Astrocyte (in vitro differentiated cells and primary cell): Measurements from ENCODE around the gene PJA1. TPM values are rescaled to one million over a fixed set of nuclear protein-coding genes. Genes with fewer than 3 reads are reported as not detected.

Experiments used
- DNase-seq: peaks from one replicate; pipeline ENCODE4 v3.0.0-alpha.2; 2010; ENCODE audit warnings: low read depth
- FAIRE-seq: peaks from 2 replicates; lab custom pipeline; 2011; peaks lifted over from hg19 to GRCh38; lab: Jason Lieb, UNC
- H2AFZ ChIP-seq: 2 replicates; pipeline ENCODE4 v1.6.0; 2012; ENCODE audit warnings: low read depth, low read length, inconsistent platforms
- H3K27ac ChIP-seq: 2 replicates; pipeline ENCODE4 v1.5.1; 2011; ENCODE audit warnings: low read depth, low read length, inconsistent platforms
- H3K27me3 ChIP-seq: 2 replicates; pipeline ENCODE4 v1.6.0; 2011; ENCODE audit warnings: low read length, inconsistent platforms; ENCODE audit not compliant: insufficient read depth
- H3K36me3 ChIP-seq: 2 replicates; pipeline ENCODE4 v1.5.1; 2011; ENCODE audit warnings: low read length, inconsistent platforms; ENCODE audit not compliant: insufficient read depth
- H3K4me1 ChIP-seq: 2 replicates; pipeline ENCODE4 v1.5.1; 2011; ENCODE audit warnings: low read length, inconsistent platforms; ENCODE audit not compliant: insufficient read depth
- H3K4me2 ChIP-seq: 2 replicates; pipeline ENCODE4 v1.6.0; 2012; ENCODE audit warnings: low read length, inconsistent platforms
- H3K4me3 ChIP-seq: 2 replicates; pipeline ENCODE4 v1.5.1; 2011; ENCODE audit warnings: low read depth, mild to moderate bottlenecking, low read length, inconsistent platforms; ENCODE audit not compliant: insufficient read depth
- H3K79me2 ChIP-seq: 2 replicates; pipeline ENCODE4 v1.6.0; 2012; ENCODE audit warnings: mild to moderate bottlenecking, low read length, inconsistent platforms; ENCODE audit not compliant: insufficient read depth
- H3K9ac ChIP-seq: 2 replicates; pipeline ENCODE4 v1.6.0; 2012; ENCODE audit warnings: mild to moderate bottlenecking, low read length, inconsistent platforms
- H3K9me3 ChIP-seq: 2 replicates; pipeline ENCODE4 v1.5.1; 2012; ENCODE audit warnings: low read depth, mild to moderate bottlenecking, low read length, inconsistent platforms; ENCODE audit not compliant: insufficient read depth
- H4K20me1 ChIP-seq: 2 replicates; pipeline ENCODE4 v1.6.0; 2012; ENCODE audit warnings: low read length, inconsistent platforms; ENCODE audit not compliant: insufficient read depth
- H3K27ac Mint-ChIP-seq: one replicate; pipeline ENCODE4 v1.8.0; 2021; ENCODE audit warnings: mild to moderate bottlenecking, mixed read lengths; ENCODE audit not compliant: unreplicated experiment
- H3K27me3 Mint-ChIP-seq: one replicate; pipeline ENCODE4 v1.8.0; 2021; ENCODE audit warnings: low read depth, mixed read lengths; ENCODE audit not compliant: unreplicated experiment
- H3K36me3 Mint-ChIP-seq: one replicate; pipeline ENCODE4 v1.8.0; 2021; ENCODE audit warnings: low read depth, mixed read lengths; ENCODE audit not compliant: unreplicated experiment
- H3K4me1 Mint-ChIP-seq: one replicate; pipeline ENCODE4 v1.8.0; 2021; ENCODE audit warnings: low read depth, mixed read lengths; ENCODE audit not compliant: unreplicated experiment
- H3K4me3 Mint-ChIP-seq: one replicate; pipeline ENCODE4 v1.8.0; 2021; ENCODE audit warnings: mild to moderate bottlenecking, moderate library complexity, mixed read lengths; ENCODE audit not compliant: unreplicated experiment
- H3K9me3 Mint-ChIP-seq: one replicate; pipeline ENCODE4 v1.8.0; 2021; ENCODE audit warnings: mild to moderate bottlenecking, mixed read lengths; ENCODE audit not compliant: unreplicated experiment
- EZH2 ChIP-seq: IDR thresholded peaks from 2 replicates; pipeline ENCODE4 v1.6.1; 2012; ENCODE audit warnings: mild to moderate bottlenecking, low read length, inconsistent platforms; ENCODE audit not compliant: insufficient read depth
- total RNA-seq: library from RNA; stranded (reverse); gene quantifications from 2 replicates; pipeline ENCODE4 v1.2.1, GENCODE V29; 2021
- TF ChIP-seq, protein P1 (sequence below): IDR thresholded peaks from 2 replicates; pipeline ENCODE4 v1.5.1; 2011; ENCODE audit warnings: low read depth, mild to moderate bottlenecking, inconsistent platforms, low read length, moderate library complexity; ENCODE audit not compliant: insufficient read depth

PJA1 gene
- total RNA-seq, 1 donor from 2014 or later, result 28.9 TPM

DNA sequence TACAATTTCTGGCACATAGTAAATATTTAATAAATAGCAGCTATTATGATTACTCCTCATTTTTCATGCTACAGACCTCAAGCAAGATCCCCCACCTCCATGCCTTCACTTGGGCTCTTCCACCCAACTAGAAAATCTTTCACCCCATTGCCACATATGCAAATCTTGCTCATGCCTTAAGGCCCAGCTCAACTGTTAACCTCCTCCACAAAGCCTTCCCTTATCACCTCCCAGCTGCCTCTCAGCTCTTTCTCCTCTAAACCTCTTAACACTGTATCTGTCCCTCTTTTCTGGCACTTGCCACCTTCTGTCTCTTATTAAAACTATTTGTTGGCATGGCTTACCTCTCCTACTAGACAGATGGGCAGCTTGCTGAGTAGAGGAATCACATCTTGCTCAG, 51.5 kb downstream of the PJA1 start:
- Mint-ChIP-seq H3K27me3 (peaks cover 13% of the 10 kb centered on the region), H3K36me3 (no peaks in the 10 kb centered on the region), H3K9me3 (no peaks in the 10 kb centered on the region), H3K4me1 (peaks cover 3% of the 10 kb centered on the region), H3K4me3 (no peak overlapping the region), H3K27ac (no peak overlapping the region)
- H3K36me3 ChIP-seq, result no peaks in the 10 kb centered on the region
- H3K4me2 ChIP-seq, result no peak overlapping the region
- TF ChIP-seq EZH2, result no peak
- TF ChIP-seq, protein P1, sequence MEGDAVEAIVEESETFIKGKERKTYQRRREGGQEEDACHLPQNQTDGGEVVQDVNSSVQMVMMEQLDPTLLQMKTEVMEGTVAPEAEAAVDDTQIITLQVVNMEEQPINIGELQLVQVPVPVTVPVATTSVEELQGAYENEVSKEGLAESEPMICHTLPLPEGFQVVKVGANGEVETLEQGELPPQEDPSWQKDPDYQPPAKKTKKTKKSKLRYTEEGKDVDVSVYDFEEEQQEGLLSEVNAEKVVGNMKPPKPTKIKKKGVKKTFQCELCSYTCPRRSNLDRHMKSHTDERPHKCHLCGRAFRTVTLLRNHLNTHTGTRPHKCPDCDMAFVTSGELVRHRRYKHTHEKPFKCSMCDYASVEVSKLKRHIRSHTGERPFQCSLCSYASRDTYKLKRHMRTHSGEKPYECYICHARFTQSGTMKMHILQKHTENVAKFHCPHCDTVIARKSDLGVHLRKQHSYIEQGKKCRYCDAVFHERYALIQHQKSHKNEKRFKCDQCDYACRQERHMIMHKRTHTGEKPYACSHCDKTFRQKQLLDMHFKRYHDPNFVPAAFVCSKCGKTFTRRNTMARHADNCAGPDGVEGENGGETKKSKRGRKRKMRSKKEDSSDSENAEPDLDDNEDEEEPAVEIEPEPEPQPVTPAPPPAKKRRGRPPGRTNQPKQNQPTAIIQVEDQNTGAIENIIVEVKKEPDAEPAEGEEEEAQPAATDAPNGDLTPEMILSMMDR, result no peak
- no peak for FAIRE-seq
- no peaks in the 10 kb centered on the region for H3K9me3 ChIP-seq
- H3K4me3 ChIP-seq, result no peak overlapping the region
- no peak for DNase-seq
- no peaks in the 10 kb centered on the region for H4K20me1 ChIP-seq
- no peaks in the 10 kb centered on the region for H3K79me2 ChIP-seq
- no peaks in the 10 kb centered on the region for H3K4me1 ChIP-seq
- H2AFZ ChIP-seq, result no peak overlapping the region
- H3K27me3 ChIP-seq, result no peaks in the 10 kb centered on the region
- no peak overlapping the region for H3K27ac ChIP-seq
- no peak overlapping the region for H3K9ac ChIP-seq
